Endodermal cell (in vitro differentiated cells): Measurements from ENCODE around the gene GSTO2. TPM values are rescaled to one million over a fixed set of nuclear protein-coding genes. Genes with fewer than 3 reads are reported as not detected.
A peak's percentile ranks its signal among the peaks of the same experiment; 100 is the strongest.

ENCODE experiments used
- DNase-seq: peaks from one replicate; pipeline ENCODE4 v3.0.0-alpha.2; 2017
- H3K27ac ChIP-seq: 2 replicates; pipeline ENCODE4 v1.5.1; 2013; ENCODE audit warnings: mild to moderate bottlenecking, low read depth, low read length, moderate library complexity
- H3K27me3 ChIP-seq: 2 replicates; pipeline ENCODE4 v1.6.1; 2013; ENCODE audit warnings: mild to moderate bottlenecking, low read length, moderate library complexity; ENCODE audit not compliant: insufficient read depth, control insufficient read depth, poor library complexity, severe bottlenecking
- H3K36me3 ChIP-seq: 2 replicates; pipeline ENCODE4 v1.7.0; 2013; ENCODE audit warnings: mild to moderate bottlenecking, low read length, moderate library complexity; ENCODE audit not compliant: control insufficient read depth, insufficient read depth
- H3K4me1 ChIP-seq: one replicate; pipeline ENCODE4 v1.7.0; 2013; ENCODE audit warnings: low read length; ENCODE audit not compliant: control insufficient read depth, insufficient read depth
- H3K4me3 ChIP-seq: 2 replicates; pipeline ENCODE4 v1.5.1; 2013; ENCODE audit warnings: mild to moderate bottlenecking, low read length, moderate library complexity
- H3K9ac ChIP-seq: 2 replicates; pipeline ENCODE4 v1.6.1; 2013; ENCODE audit warnings: mild to moderate bottlenecking, low read length, moderate library complexity; ENCODE audit not compliant: poor library complexity, severe bottlenecking; ENCODE audit errors: extremely low read depth
- H3K9me3 ChIP-seq: 2 replicates; pipeline ENCODE4 v1.6.1; 2013; ENCODE audit warnings: mild to moderate bottlenecking, low read length, moderate library complexity; ENCODE audit not compliant: control insufficient read depth
- H3K27ac Mint-ChIP-seq: 2 replicates; pipeline ENCODE4 v1.8.0; 2020; ENCODE audit warnings: mixed read lengths
- H3K27me3 Mint-ChIP-seq: 2 replicates; pipeline ENCODE4 v1.8.0; 2021; ENCODE audit warnings: mild to moderate bottlenecking, mixed read lengths; ENCODE audit not compliant: insufficient read depth
- H3K36me3 Mint-ChIP-seq: 2 replicates; pipeline ENCODE4 v1.8.0; 2020; ENCODE audit warnings: low read depth, mixed read lengths
- H3K4me1 Mint-ChIP-seq: 2 replicates; pipeline ENCODE4 v1.8.0; 2020; ENCODE audit warnings: mixed read lengths
- H3K4me3 Mint-ChIP-seq: 2 replicates; pipeline ENCODE4 v1.8.0; 2020; ENCODE audit warnings: mild to moderate bottlenecking, moderate library complexity, mixed read lengths
- H3K9me3 Mint-ChIP-seq: 2 replicates; pipeline ENCODE4 v1.8.0; 2020; ENCODE audit warnings: mild to moderate bottlenecking, mixed read lengths
- WGBS, 2 experiments: methylation state at CpG; one replicate each; pipeline versions ENCODE4 v1.1.5 to v1.1.7; 2013; ENCODE audit warnings: missing lambda C conversion rate in 2 of 2, mixed read lengths in 1 of 2; ENCODE audit not compliant: insufficient coverage in 1 of 2, insufficient read length in 1 of 2; 5-methylcytosine and 5-hydroxymethylcytosine counted together
- total RNA-seq, 2 donors: library from RNA; stranded (reverse); fragmentation: NEBNext Ultra II Directional in 1 of 2; extraction: Animal tissue kit (Norgen Biotek cat#: 25700) in 1 of 2; gene quantifications; 2 replicates in 1 of 2; 3 replicates in 1 of 2; pipeline ENCODE4 v1.2.1, GENCODE V29; 2021
- TF ChIP-seq, protein P1 (sequence below): fragments of 200-600 bp; sonication (generic); conservative IDR thresholded peaks from 2 replicates; pipeline ENCODE4 v1.5.0; 2021; ENCODE audit warnings: antibody characterized with exemption, mild to moderate bottlenecking

GSTO2 gene
- total RNA-seq, 2 donors from 2014 or later: 17.8 to 18.8 TPM

DNA sequence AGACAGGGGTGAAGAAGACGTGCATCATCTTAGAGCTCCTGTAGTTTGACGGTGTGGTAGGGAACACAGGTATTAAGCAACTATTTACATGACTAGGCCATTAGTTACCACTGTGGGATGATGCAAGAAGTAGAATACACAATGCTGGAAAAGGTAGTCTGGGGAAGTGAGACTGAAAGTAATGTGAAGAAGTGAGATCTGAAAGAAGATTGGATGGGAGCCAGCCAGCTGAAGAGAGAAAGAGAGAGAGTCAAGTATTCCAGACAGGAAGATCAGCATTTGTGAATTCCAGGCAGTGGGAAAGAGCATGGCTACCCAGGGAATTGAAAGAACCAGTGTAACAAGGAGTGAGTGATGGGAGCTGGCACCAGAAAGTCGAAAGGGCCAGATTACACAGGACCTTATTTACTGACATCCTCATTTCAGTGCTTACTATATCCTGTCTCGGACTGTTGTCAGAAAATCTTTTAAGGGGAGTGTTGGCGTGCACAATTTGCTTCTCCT, 80.7 kb downstream of the GSTO2 start:
- Mint-ChIP-seq H3K9me3 (no peaks in the 10 kb centered on the region), H3K4me3 (no peak overlapping the region), H3K27me3 (peaks cover 9% of the 10 kb centered on the region), H3K4me1 (peaks cover 1% of the 10 kb centered on the region), H3K27ac (no peak overlapping the region), H3K36me3 (no peaks in the 10 kb centered on the region)
- TF ChIP-seq, protein P1, sequence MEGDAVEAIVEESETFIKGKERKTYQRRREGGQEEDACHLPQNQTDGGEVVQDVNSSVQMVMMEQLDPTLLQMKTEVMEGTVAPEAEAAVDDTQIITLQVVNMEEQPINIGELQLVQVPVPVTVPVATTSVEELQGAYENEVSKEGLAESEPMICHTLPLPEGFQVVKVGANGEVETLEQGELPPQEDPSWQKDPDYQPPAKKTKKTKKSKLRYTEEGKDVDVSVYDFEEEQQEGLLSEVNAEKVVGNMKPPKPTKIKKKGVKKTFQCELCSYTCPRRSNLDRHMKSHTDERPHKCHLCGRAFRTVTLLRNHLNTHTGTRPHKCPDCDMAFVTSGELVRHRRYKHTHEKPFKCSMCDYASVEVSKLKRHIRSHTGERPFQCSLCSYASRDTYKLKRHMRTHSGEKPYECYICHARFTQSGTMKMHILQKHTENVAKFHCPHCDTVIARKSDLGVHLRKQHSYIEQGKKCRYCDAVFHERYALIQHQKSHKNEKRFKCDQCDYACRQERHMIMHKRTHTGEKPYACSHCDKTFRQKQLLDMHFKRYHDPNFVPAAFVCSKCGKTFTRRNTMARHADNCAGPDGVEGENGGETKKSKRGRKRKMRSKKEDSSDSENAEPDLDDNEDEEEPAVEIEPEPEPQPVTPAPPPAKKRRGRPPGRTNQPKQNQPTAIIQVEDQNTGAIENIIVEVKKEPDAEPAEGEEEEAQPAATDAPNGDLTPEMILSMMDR: no peak
- H3K9me3 ChIP-seq: no peaks in the 10 kb centered on the region
- peak; percentile 70 for DNase-seq
- no peak overlapping the region for H3K27ac ChIP-seq
- H3K36me3 ChIP-seq: no peaks in the 10 kb centered on the region
- peak overlapping the region; percentile 55 for H3K9ac ChIP-seq
- H3K4me3 ChIP-seq: no peak overlapping the region
- no peaks in the 10 kb centered on the region for H3K4me1 ChIP-seq
- WGBS, 2 experiments: 58 to 68% methylated on average over 4 to 5 of the region's 5 CpGs
- H3K27me3 ChIP-seq: peaks cover 11% of the 10 kb centered on the region

DNA sequence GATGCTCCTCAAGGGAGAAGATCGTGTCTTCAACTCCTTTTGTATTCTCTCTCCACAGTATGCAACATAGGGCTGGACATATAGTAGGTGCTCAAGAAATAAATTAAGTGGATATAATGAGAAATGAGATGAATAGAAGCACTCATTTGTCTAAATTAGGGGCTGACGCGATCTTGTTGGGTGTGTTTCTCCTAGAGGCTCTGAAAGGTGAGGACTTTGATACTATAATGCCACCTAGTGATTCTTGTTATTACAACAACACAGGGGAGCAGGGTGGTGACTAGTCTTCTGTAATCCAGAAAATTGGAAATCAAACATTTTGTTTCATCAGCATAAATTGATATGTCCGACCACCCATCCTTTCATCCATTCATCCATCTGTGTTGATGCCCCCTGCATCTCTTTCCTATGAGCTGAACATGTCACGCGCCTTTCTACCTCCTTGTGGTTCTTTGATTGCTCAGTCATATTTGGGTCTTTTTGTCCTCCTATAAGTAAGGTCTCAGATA, 81.2 kb downstream of the GSTO2 start:
- H3K4me1 Mint-ChIP-seq: peaks cover 1% of the 10 kb centered on the region
- H3K9ac ChIP-seq: peak overlapping the region; percentile 55
- TF ChIP-seq, protein P1: peak; percentile 75
- H3K36me3 ChIP-seq: no peaks in the 10 kb centered on the region
- no peak overlapping the region for H3K27ac Mint-ChIP-seq
- 51 to 54% methylated on average over 6 of the region's 6 CpGs for WGBS, 2 experiments
- no peak overlapping the region for H3K4me3 Mint-ChIP-seq
- no peak overlapping the region for H3K4me3 ChIP-seq
- peaks cover 16% of the 10 kb centered on the region for H3K27me3 ChIP-seq
- no peaks in the 10 kb centered on the region for H3K9me3 Mint-ChIP-seq
- H3K9me3 ChIP-seq: no peaks in the 10 kb centered on the region
- peak; percentile 50 for DNase-seq
- peaks cover 9% of the 10 kb centered on the region for H3K27me3 Mint-ChIP-seq
- no peaks in the 10 kb centered on the region for H3K4me1 ChIP-seq
- no peaks in the 10 kb centered on the region for H3K36me3 Mint-ChIP-seq
- no peak overlapping the region for H3K27ac ChIP-seq

DNA sequence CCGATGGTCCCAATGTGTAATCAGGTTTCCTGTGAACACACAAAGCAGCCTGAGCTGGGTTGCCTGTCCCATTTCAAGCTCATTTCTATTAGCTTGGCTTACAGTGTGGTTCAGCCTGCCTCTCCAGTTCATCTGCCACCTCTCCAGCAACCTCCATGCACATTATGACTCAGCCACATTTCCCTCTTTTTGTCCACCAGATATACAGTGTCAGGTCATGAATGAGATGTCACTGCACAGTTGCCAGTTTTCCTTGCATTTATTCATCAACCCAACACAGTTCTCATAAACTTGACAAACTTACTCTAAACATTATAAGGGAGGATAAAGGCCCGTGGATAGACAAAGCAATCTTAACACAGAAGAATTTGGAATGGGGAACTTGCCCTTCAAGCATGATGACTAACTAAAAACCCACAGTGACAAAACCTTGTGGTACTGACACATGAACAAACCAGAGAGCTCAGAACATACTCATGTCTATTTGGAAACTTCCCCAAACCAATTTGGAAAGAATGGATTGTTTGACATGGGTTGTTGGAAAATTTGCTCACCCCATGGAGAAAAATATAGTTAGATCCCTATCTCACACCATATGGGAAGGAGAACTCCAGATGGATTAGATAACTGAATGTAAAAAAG, 82.2 kb downstream of the GSTO2 start:
- Mint-ChIP-seq H3K4me1 (peaks cover 1% of the 10 kb centered on the region), H3K27ac (no peak overlapping the region), H3K9me3 (no peaks in the 10 kb centered on the region), H3K4me3 (no peak overlapping the region), H3K27me3 (peaks cover 9% of the 10 kb centered on the region), H3K36me3 (no peaks in the 10 kb centered on the region)
- H3K9ac ChIP-seq: no peak overlapping the region
- H3K27ac ChIP-seq: no peak overlapping the region
- 59 to 87% methylated on average over 2 of the region's 2 CpGs for WGBS, 2 experiments
- H3K36me3 ChIP-seq: no peaks in the 10 kb centered on the region
- H3K27me3 ChIP-seq: peaks cover 25% of the 10 kb centered on the region
- no peaks in the 10 kb centered on the region for H3K9me3 ChIP-seq
- TF ChIP-seq, protein P1: no peak
- no peak for DNase-seq
- no peaks in the 10 kb centered on the region for H3K4me1 ChIP-seq
- no peak overlapping the region for H3K4me3 ChIP-seq
